GM21717 (cell line): Measurements from ENCODE around the gene P4HTM.

Experiments used
- ATAC-seq: cut with Tn5 transposase; IDR thresholded peaks from one replicate; pipeline ENCODE4 v1.9.1; 2021; ENCODE audit warnings: mild to moderate bottlenecking, moderate library complexity; ENCODE audit not compliant: unreplicated experiment

The P4HTM gene

GRCh38 chr3:49022688-49023171 is 32.7 kb downstream of the P4HTM start:
- no peak for ATAC-seq

- no peak for ATAC-seq
Observed at GRCh38 chr3:49023775-49024174, 33.7 kb downstream of the P4HTM start.

- no peak for ATAC-seq
Observed at GRCh38 chr3:49024449-49024848, 34.4 kb downstream of the P4HTM start.

- no peak for ATAC-seq
Observed at GRCh38 chr3:49025005-49025792, 35.2 kb downstream of the P4HTM start.

DNA sequence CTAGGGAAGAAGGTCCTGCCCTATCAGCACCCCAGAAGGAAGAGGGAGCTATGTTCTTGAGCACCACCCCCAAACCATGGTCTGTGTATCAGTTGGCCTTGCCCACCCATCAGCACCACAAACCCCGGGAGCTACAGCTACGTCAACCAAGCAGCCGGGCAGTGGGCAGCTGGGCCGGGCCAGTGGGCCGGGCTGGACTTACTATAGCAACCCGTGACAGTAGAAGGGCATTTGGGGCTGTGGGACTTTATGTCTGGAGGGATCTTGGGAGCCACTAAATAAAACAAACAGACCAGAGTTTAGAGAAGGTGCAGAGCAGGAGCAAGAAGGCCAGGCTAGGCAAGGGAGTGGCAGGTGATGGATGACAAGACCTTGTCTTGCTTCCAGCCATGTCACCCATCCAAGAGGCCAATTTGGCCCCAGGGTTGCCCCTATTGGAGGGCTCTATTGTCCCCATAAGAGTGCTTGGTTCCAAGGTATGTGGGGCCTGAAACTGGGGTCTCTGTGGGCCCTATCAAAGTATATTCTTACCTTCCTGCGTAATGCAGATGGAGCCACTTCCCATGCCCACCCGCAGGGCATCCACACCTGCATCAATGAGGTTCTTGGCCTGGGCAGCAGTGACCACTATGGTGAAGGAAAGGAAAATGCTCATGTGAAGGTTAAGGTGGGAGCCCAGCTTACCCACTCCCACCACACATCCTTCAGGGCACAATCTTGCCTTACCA is 35.9 kb downstream of the P4HTM start:
- ATAC-seq, result no peak

DNA sequence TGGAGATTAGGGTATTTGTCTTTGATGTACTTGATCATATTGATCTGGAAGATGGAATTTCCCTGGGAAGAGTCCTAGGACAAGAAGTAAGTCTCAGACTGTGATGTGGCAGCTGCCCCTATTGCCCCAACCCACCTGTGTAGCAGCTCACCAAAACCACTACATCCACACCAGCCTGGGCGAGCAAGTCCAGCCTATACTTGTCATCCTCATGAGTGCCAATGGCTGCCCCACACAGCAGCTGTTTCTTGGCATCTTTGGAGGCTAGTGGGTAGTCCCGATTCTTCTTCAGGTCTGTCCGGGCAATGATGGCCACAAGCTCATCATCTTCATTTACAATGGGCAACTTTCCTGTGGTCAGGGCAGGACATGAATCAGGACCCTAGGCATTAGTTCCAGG is 36.5 kb downstream of the P4HTM start:
- no peak for ATAC-seq

DNA sequence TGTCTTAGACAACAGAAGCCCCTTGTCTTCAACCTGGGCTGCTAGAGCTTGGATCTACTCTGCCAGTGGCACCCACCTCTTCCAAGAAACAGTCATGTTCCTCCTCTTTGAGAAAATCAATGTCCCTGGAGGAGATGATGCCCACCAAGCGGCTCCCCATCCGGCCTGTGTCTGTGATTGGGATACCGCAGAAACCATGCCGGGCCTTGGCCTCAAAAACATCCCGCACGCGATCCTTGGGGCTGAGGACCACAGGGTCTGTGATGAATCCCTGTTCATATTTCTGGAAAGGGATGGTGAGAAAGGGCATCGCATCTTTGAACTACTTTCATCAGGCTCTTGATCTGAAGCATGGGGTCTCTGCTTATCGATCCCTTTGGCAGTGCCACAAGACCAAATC is 37.6 kb downstream of the P4HTM start:
- ATAC-seq, result no peak

GRCh38 chr3:49028298-49028672 is 38.2 kb downstream of the P4HTM start:
- ATAC-seq, result no peak

DNA sequence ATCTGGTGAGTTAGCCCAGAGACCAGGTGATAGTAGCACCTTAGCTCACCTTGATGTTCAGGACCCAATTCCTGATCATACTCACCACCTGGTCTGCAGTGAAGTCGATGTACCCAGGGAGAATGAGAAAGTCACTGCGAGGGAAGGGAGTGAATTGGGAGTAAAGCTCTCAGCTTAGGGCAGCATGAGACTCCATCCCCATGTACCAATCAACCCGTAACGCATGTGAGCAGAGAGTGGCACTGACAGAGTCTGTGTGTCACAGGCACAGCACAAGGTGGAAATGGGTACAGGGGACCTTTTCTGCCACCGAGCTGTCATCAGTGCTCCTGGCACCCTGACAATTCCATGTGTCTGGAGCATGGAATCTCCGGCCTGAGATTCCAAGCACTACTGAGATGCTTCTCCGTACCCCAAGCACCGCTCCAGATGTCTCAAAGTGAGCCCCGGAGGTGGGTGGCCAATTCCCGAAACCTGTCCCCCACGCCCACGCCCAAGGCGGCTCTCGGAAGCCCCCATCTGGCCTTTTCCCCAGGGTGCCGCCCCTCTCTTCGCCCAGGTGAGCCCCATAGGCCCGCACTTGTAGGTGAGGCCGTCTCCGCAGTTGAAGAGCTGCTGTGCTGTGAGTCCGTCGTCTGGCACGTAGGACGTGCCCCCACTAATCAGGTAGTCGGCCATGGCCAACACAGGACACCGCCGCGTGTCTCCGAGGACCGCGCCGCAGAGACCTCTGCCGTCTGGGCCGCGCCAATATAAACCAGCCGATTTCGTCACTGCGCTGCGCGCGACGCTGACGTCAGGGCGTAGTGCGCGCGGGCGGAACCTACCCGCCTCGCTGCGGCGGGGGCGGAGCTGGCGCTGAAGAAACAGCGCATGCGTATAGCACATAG is 38.9 kb downstream of the P4HTM start, which contains the start of gene IMPDH2:
TSS of gene IMPDH2 (minus strand) at position 726 of the 890 bp plus-strand sequence. CDS start at position 678, 48 bp downstream.
- peak; percentile 77 for ATAC-seq

DNA sequence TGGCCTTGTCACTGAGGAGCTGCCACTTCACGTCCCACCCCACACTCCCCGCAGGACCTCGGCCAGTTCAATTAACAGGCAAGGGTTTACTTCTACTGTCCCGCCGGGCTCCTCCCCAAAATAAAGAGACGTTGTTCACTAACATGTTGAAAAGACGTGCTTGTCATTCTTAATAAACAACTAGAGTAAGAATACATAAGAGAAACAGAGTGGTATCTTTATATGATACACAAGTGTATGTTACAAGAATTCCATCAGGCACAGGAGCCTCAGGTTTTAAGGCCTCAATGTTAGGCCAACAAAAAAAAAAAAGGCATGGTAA is 39.5 kb downstream of the P4HTM start:
- ATAC-seq, result no peak

GRCh38 chr3:49030321-49030720 is 40.3 kb downstream of the P4HTM start:
- no peak for ATAC-seq

GRCh38 chr3:49032646-49033304 is 42.7 kb downstream of the P4HTM start:
- no peak for ATAC-seq

DNA sequence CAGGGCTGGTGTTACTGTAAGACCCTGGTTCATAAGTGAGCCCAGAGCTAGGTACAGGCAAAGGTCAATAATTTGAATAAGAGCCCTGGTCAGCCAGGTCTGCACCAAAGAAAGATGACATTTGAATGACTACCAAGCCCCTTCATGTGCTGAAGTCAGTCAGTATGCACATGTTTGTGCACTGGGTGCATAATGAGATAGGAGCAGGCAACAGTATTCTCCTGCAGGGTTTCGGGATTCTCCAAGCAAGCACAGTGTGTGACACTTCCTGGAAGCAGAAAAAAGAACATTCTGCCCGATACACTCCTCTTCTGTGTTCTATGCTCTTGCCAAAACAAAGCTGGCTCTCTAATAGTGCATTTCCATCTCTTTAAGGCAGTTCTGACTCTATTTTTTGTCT is 44.6 kb downstream of the P4HTM start:
- no peak for ATAC-seq

- ATAC-seq, result no peak
Observed at GRCh38 chr3:49035281-49035680, 45.2 kb downstream of the P4HTM start.

DNA sequence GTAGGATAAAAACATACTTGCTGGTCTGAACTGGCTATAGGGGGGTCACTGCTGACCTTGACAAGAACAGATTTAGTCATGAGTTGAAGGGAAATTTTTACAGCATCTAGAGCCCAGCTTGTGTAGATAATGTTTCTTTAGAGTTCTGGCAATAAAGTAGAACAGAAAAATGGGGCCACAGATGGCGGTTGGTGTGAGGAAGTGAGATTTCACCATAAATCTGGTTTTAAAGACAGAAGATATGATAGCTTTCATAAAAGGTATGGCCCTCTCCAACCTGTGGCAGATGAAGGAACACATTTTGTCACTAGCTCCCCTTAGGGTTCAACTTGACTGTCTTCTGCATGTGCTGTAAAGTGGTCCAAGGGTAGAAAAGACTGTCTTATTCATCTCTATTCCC is 63.5 kb downstream of the P4HTM start:
- ATAC-seq, result no peak

GRCh38 chr3:49054344-49054862 is 64.4 kb downstream of the P4HTM start:
- no peak for ATAC-seq
